OCI-LY1 (cell line): Measurements from ENCODE around the gene DBI.

ENCODE experiments used
- EZH2 ChIP-seq: fragments of 200-600 bp; sonication (generic), shearing (Covaris generic); IDR thresholded peaks from 2 replicates; pipeline ENCODE4 v1.8.0; 2017; ENCODE audit warnings: borderline replicate concordance, mixed run types, mild to moderate bottlenecking, antibody characterized with exemption, low read length, moderate library complexity, mixed read lengths
- TF ChIP-seq, protein P1 (sequence below): fragments of 200-600 bp; sonication (generic), shearing (Covaris generic); IDR thresholded peaks from 2 replicates; pipeline ENCODE4 v1.5.1; 2017; ENCODE audit warnings: mild to moderate bottlenecking, antibody characterized with exemption, low read length, moderate library complexity, mixed read lengths

DNA sequence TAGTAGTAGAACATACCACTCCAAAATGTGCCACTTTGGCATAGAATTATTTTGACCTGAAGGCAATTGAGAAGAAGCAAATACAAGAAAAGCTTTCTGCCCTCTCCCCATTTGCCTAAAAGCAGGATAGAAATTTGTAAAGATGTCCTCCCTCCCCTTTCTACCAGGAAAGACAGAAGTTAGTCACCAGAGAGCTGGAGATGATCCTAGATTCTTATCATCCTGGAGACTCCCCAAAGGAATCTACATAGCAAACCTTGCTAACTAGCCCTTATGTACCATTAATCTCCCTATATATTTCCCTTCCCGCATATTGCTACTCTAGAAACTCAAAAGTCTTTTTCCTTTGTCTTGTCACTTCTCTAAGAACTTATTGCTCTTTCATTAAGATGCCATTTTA lies 52.3 kb downstream of the DBI start:
- TF ChIP-seq, protein P1, sequence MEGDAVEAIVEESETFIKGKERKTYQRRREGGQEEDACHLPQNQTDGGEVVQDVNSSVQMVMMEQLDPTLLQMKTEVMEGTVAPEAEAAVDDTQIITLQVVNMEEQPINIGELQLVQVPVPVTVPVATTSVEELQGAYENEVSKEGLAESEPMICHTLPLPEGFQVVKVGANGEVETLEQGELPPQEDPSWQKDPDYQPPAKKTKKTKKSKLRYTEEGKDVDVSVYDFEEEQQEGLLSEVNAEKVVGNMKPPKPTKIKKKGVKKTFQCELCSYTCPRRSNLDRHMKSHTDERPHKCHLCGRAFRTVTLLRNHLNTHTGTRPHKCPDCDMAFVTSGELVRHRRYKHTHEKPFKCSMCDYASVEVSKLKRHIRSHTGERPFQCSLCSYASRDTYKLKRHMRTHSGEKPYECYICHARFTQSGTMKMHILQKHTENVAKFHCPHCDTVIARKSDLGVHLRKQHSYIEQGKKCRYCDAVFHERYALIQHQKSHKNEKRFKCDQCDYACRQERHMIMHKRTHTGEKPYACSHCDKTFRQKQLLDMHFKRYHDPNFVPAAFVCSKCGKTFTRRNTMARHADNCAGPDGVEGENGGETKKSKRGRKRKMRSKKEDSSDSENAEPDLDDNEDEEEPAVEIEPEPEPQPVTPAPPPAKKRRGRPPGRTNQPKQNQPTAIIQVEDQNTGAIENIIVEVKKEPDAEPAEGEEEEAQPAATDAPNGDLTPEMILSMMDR: no peak
- TF ChIP-seq EZH2: no peak
